ENCODE results near the gene EVL.

- TF ChIP-seq, protein P1, sequence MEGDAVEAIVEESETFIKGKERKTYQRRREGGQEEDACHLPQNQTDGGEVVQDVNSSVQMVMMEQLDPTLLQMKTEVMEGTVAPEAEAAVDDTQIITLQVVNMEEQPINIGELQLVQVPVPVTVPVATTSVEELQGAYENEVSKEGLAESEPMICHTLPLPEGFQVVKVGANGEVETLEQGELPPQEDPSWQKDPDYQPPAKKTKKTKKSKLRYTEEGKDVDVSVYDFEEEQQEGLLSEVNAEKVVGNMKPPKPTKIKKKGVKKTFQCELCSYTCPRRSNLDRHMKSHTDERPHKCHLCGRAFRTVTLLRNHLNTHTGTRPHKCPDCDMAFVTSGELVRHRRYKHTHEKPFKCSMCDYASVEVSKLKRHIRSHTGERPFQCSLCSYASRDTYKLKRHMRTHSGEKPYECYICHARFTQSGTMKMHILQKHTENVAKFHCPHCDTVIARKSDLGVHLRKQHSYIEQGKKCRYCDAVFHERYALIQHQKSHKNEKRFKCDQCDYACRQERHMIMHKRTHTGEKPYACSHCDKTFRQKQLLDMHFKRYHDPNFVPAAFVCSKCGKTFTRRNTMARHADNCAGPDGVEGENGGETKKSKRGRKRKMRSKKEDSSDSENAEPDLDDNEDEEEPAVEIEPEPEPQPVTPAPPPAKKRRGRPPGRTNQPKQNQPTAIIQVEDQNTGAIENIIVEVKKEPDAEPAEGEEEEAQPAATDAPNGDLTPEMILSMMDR (conservative IDR thresholded peaks at IDR 0.05 in 1 of 2, IDR thresholded peaks at IDR 0.05 in 1 of 2; ENCODE audit: low read depth in 1 of 2, low read length in 2 of 2): no peak
- TF ChIP-seq EZH2 (IDR thresholded peaks at IDR 0.05; ENCODE audit: low read length, missing control alignments): no peak
These were observed 80.7 kb downstream of the EVL start for GRCh38 chr14:100145682-100146464.

All from fibroblast of lung (primary cell).